HepG2 (cell line): Measurements from ENCODE around the gene EPB42. TPM values are rescaled to one million over a fixed set of nuclear protein-coding genes. Genes with fewer than 3 reads are reported as not detected.

ENCODE experiments used
- ATAC-seq: fragments of 200-7000 bp; cut with Tn5 transposase; 3 replicates; pipeline ENCODE4 v1.9.1; 2020; ENCODE audit warnings: mild to moderate bottlenecking, moderate library complexity
- BruUV-seq: library from RNA; stranded (reverse); fragments of 400-500 nt; replicated peaks from 2 replicates; lab custom pipeline; 2021; lab: Mats Ljungman, UMichigan
- CTCF ChIA-PET: fragments of 300-600 bp; formaldehyde crosslinking; extraction: SDS; loops from one replicate; lab custom pipeline; 2021; ENCODE audit warnings: low total read pairs, inconsistent platforms, low intra/inter-chr PET ratio; lab: Yijun Ruan, JAX
- POLR2A ChIA-PET: fragments of 350-600 bp; sonication (Branson Sonifier 250); formaldehyde crosslinking; loops from one replicate; lab custom pipeline; 2020; ENCODE audit warnings: antibody characterized with exemption, inconsistent platforms; lab: Yijun Ruan, JAX
- DNase-seq: peaks from one replicate; pipeline ENCODE4 v3.0.0-alpha.2; 2015; ENCODE audit warnings: low spot score
- FAIRE-seq: peaks from 3 replicates; lab custom pipeline; 2011; peaks lifted over from hg19 to GRCh38; lab: Jason Lieb, UNC
- H2AFZ ChIP-seq: one replicate; pipeline ENCODE4 v1.6.1; 2011; ENCODE audit warnings: low read length, inconsistent platforms
- H3K27ac ChIP-seq: fragments of 300-600 bp; 3 replicates; pipeline ENCODE4 v1.8.0; 2011; ENCODE audit warnings: mixed run types, mild to moderate bottlenecking, mixed read lengths, low read length, inconsistent platforms; ENCODE audit not compliant: insufficient read depth; ENCODE audit errors: extremely low read length
- H3K27me3 ChIP-seq, 2 experiments: fragments of 200-600 bp in 1 of 2; 2 replicates in 1 of 2; 3 replicates in 1 of 2; pipeline versions ENCODE4 v1.6.0 to v1.8.0; 2011; ENCODE audit warnings: low read length in 2 of 2, mild to moderate bottlenecking in 2 of 2, moderate library complexity in 2 of 2, inconsistent platforms in 1 of 2; ENCODE audit not compliant: insufficient read depth in 2 of 2, control insufficient read depth in 1 of 2
- H3K36me3 ChIP-seq, 2 experiments: fragments of 200-600 bp in 1 of 2; replicated peaks in 1 of 2; 2 replicates in 1 of 2; 3 replicates in 1 of 2; pipeline versions ENCODE4 v1.5.1 to v1.8.0; 2011; ENCODE audit warnings: low read length in 2 of 2, inconsistent platforms in 1 of 2; ENCODE audit not compliant: insufficient read depth in 2 of 2, control insufficient read depth in 1 of 2
- H3K4me1 ChIP-seq: 2 replicates; pipeline ENCODE4 v1.5.1; 2012; ENCODE audit warnings: low read length, inconsistent platforms; ENCODE audit not compliant: insufficient read depth
- H3K4me2 ChIP-seq: 2 replicates; pipeline ENCODE4 v1.6.0; 2011; ENCODE audit warnings: low read depth, low read length, inconsistent platforms
- H3K4me3 ChIP-seq, 3 experiments: fragments of 200-600 bp in 1 of 3; sonication (generic), shearing (Covaris generic) in 1 of 3; replicated peaks in 1 of 3; 2 replicates each; pipeline ENCODE4 v1.5.1; 2011 to 2016; ENCODE audit warnings: low read length in 3 of 3, inconsistent platforms in 2 of 3, low read depth in 2 of 3, mild to moderate bottlenecking in 2 of 3, control low read depth in 1 of 3, mixed read lengths in 1 of 3; ENCODE audit not compliant: insufficient read depth in 1 of 3
- H3K79me2 ChIP-seq: one replicate; pipeline ENCODE4 v1.6.1; 2011; ENCODE audit warnings: low read length, inconsistent platforms; ENCODE audit not compliant: insufficient read depth
- H3K9ac ChIP-seq: 2 replicates; pipeline ENCODE4 v1.6.0; 2011; ENCODE audit warnings: mild to moderate bottlenecking, low read depth, low read length, inconsistent platforms; ENCODE audit not compliant: insufficient read depth
- H3K9me3 ChIP-seq: 2 replicates; pipeline ENCODE4 v1.5.1; 2012; ENCODE audit warnings: mild to moderate bottlenecking, low read length
- H4K20me1 ChIP-seq: 2 replicates; pipeline ENCODE4 v1.6.0; 2011; ENCODE audit warnings: inconsistent platforms, mild to moderate bottlenecking, low read length, moderate library complexity; ENCODE audit not compliant: insufficient read depth
- NPAS2 ChIP-seq: sonication (generic); formaldehyde crosslinking; IDR thresholded peaks from 2 replicates; pipeline ENCODE4 v1.8.0; 2022; ENCODE audit warnings: mild to moderate bottlenecking, missing genetic modification reagents, borderline replicate concordance
- POGZ ChIP-seq: sonication (generic); formaldehyde crosslinking; IDR thresholded peaks from 2 replicates; pipeline ENCODE4 v1.4.0; 2020; ENCODE audit warnings: mild to moderate bottlenecking, missing genetic modification reagents
- SKI ChIP-seq: fragments of 450-650 bp; IDR thresholded peaks from one replicate; pipeline ENCODE4 v1.6.1; 2018; ENCODE audit warnings: mild to moderate bottlenecking; ENCODE audit not compliant: partially characterized antibody
- ZNF607 ChIP-seq: sonication (generic); formaldehyde crosslinking; IDR thresholded peaks from 2 replicates; pipeline ENCODE4 v1.5.1; 2020; ENCODE audit warnings: missing genetic modification reagents, mild to moderate bottlenecking, borderline replicate concordance
- ZNF776 ChIP-seq: sonication (generic); formaldehyde crosslinking; IDR thresholded peaks from 2 replicates; pipeline ENCODE4 v1.4.0; 2020; ENCODE audit warnings: mild to moderate bottlenecking, missing genetic modification reagents
- WGBS: methylation state at CpG from one replicate; pipeline ENCODE4 v1.1.6; 2017; ENCODE audit warnings: low lambda C conversion rate; 5-methylcytosine and 5-hydroxymethylcytosine counted together
- in situ Hi-C: cut with HindIII; loops from 2 replicates; pipeline ENCODE4 v1.10.0; 2017; ENCODE audit warnings: low pct_unique_long_range_greater_than_20kb; ENCODE audit not compliant: extremely low pct_ligation_motif_present
- intact Hi-C: fragments of 100-400 bp; cut with micrococcal nuclease; formaldehyde crosslinking; loops from one replicate; pipeline ENCODE4 v1.10.0; 2022; ENCODE audit not compliant: unreplicated experiment
- polyA plus RNA-seq, 8 experiments: library from polyadenylated mRNA; depleted of rRNA in 3 of 8; stranded (reverse) in 7 of 8; unstranded in 1 of 8; fragments of >200 nt; fragmentation: Illumina TruSeq in 4 of 8; extraction: Trizol in 4 of 8; gene quantifications; 2 replicates each; pipeline versions ENCODE4 v1.2.1 to v1.2.3, GENCODE V29; 2011 to 2016; ENCODE audit warnings: low read depth in 4 of 8, missing spikeins in 1 of 8, mixed read lengths in 1 of 8; ENCODE audit not compliant: insufficient read depth in 1 of 8
- total RNA-seq, 5 experiments: library from RNA; depleted of rRNA; stranded (reverse); fragments of >200 nt; fragmentation: Illumina TruSeq; extraction: Trizol; gene quantifications; 2 replicates each; pipeline ENCODE4 v1.2.3, GENCODE V29; 2016; ENCODE audit warnings: low read depth in 1 of 5

EPB42 gene
- total and polyA plus RNA-seq, 2 of the 13 experiments (the other 11 are each of a cell fraction or from before 2014, with no cell fraction given), result not detected

DNA sequence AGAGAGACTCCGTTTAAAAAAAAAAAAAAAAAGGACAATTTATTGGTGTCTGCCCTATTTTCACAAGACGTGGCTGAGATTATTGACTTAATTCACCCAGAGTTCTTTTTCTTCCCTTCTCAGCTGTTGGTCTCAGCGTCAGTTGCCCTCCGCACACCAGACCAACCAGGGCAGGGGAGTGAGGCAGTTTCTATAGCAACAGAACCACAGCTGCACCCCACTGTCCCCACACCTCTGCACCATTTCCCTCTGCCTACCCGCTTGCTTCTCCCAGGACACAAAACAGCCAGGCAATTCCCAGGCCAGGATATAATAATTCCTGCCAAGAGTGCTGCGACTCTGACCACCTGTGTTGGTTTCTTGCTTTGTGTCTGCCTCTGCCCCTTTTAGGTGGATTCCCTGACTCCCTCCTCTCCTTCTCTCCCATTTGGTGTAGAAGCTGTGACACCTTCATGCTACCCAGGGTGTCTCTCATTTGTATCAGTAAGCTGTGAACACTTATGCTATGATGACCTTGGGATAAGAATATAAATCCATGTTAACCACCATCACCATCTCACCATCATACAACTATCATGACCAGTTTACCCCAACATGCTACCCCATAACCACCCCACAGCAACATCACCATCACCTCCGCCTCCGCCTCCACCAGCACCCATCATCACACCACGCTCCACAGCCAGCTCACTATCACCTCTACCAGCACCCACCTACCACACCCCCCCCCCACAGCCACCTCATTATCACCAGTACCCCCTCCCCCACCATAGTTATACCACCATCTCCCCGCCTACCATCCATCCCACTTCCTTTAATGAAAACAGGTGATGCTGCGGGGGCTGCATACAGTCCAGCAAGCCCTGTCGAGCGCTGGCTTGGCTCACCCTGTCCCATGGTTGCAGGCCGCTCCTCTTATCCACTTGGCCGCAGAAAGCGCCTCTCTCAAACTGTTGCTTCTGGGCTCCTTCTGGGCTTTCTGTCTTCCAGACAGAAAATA, 589 bp downstream of the EPB42 start:
- Histone ChIP-seq H3K36me3 (no peaks in the 10 kb centered on the region), H3K4me2 (no peak overlapping the region), H3K27me3 (peaks cover 0 to 7% of the 10 kb centered on the region in 2 experiments; a peak in 2 of 5 replicates), H3K9me3 (no peaks in the 10 kb centered on the region), H4K20me1 (no peaks in the 10 kb centered on the region), H3K79me2 (no peaks in the 10 kb centered on the region), H3K4me1 (0 out of 2 replicates have a peak, but pooled peaks cover 11% of the 10 kb centered on the region), H3K4me3 (no peak overlapping the region), H3K27ac (no peak overlapping the region), H3K9ac (no peak overlapping the region), H2AFZ (no peak overlapping the region)
- TF ChIP-seq ZNF776 (CRISPR knock-in tag) (no peak), NPAS2 (CRISPR knock-in tag) (no peak), POGZ (CRISPR knock-in tag) (no peak), ZNF607 (CRISPR knock-in tag) (no peak), SKI (no peak)
- ATAC-seq, result no peak
- POLR2A ChIA-PET, result no interaction called here
- intact Hi-C loops, result loop anchor here (5.0 kb wide), 1 partner anchor 47 kb away; the partner anchor contains the start of gene TGM5
- FAIRE-seq, result no peak
- BruUV-seq, result no TSS peak
- CTCF ChIA-PET, result no interaction called here
- DNase-seq, result no peak
- in situ Hi-C loops, result loop anchor here (25.0 kb wide), 1 partner anchor 508 kb away; no protein-coding TSS in a partner anchor
- WGBS, result 64% methylated on average over 16 of the region's 16 CpGs
